Smooth muscle cell (in vitro differentiated cells): Measurements from ENCODE around the gene EBF4. TPM values are rescaled to one million over a fixed set of nuclear protein-coding genes. Genes with fewer than 3 reads are reported as not detected.

ENCODE experiments used
- DNase-seq: peaks from one replicate; lab custom pipeline; 2025; ENCODE audit not compliant: unreplicated experiment; lab: John Stamatoyannopoulos, UW
- H2AFZ ChIP-seq: fragments of 200-600 bp; sonication (generic); 2 replicates; pipeline ENCODE4 v1.6.0; 2016; ENCODE audit warnings: antibody characterized with exemption, low read depth, mild to moderate bottlenecking
- H3F3A ChIP-seq: fragments of 200-600 bp; sonication (generic); 2 replicates; pipeline ENCODE4 v1.6.0; 2017; ENCODE audit warnings: antibody characterized with exemption, low read depth
- H3K27ac ChIP-seq: fragments of 200-600 bp; sonication (generic); 2 replicates; pipeline ENCODE4 v1.5.1; 2016; ENCODE audit warnings: low read depth, mild to moderate bottlenecking
- H3K27me3 ChIP-seq: fragments of 200-600 bp; sonication (generic); 2 replicates; pipeline ENCODE4 v1.6.1; 2016; ENCODE audit warnings: low read depth, mild to moderate bottlenecking
- H3K36me3 ChIP-seq: fragments of 200-600 bp; sonication (generic); 2 replicates; pipeline ENCODE4 v1.5.1; 2016; ENCODE audit warnings: low read depth
- H3K4me1 ChIP-seq: fragments of 200-600 bp; sonication (generic); 2 replicates; pipeline ENCODE4 v1.5.1; 2016; ENCODE audit warnings: low read depth
- H3K4me2 ChIP-seq: fragments of 200-600 bp; sonication (generic); 2 replicates; pipeline ENCODE4 v1.6.0; 2016; ENCODE audit warnings: mild to moderate bottlenecking
- H3K4me3 ChIP-seq: fragments of 200-600 bp; sonication (generic); 2 replicates; pipeline ENCODE4 v1.5.1; 2016; ENCODE audit warnings: mild to moderate bottlenecking
- H3K79me2 ChIP-seq: fragments of 200-600 bp; sonication (generic); 2 replicates; pipeline ENCODE4 v1.6.0; 2016; ENCODE audit warnings: low read depth, mild to moderate bottlenecking
- H3K9ac ChIP-seq: fragments of 200-600 bp; sonication (generic); 2 replicates; pipeline ENCODE4 v1.6.0; 2016; ENCODE audit warnings: low read depth
- H3K9me3 ChIP-seq: fragments of 200-600 bp; sonication (generic); replicated peaks from 2 replicates; pipeline ENCODE4 v1.5.1; 2016; ENCODE audit warnings: low read depth
- H4K20me1 ChIP-seq: fragments of 200-600 bp; sonication (generic); 2 replicates; pipeline ENCODE4 v1.6.0; 2016; ENCODE audit warnings: low read depth
- CTCF ChIP-seq: fragments of 200-600 bp; sonication (generic); IDR thresholded peaks from 2 replicates; pipeline ENCODE4 v1.5.1; 2017; ENCODE audit warnings: borderline replicate concordance, mild to moderate bottlenecking, antibody characterized with exemption; ENCODE audit not compliant: insufficient read depth, poor library complexity, severe bottlenecking
- WGBS: methylation state at CpG from one replicate; pipeline ENCODE4 v1.1.7; 2016; ENCODE audit warnings: low lambda C conversion rate; 5-methylcytosine and 5-hydroxymethylcytosine counted together
- polyA plus RNA-seq: library from polyadenylated mRNA; unstranded; fragments of >200 nt; fragmentation: Nextera tagmentation; extraction: Ambion mirVana; gene quantifications from 2 replicates; pipeline ENCODE4 v1.2.1, GENCODE V29; 2016
- total RNA-seq: library from RNA; depleted of rRNA; stranded (reverse); fragments of >200 nt; gene quantifications from 2 replicates; pipeline ENCODE4 v1.2.3, GENCODE V29; 2014

Gene EBF4
- total and polyA plus RNA-seq, 2 experiments from 2014 or later: 8.2 to 19.0 TPM

- no peaks in the 10 kb centered on the region for H3K27me3 ChIP-seq
- no peak for DNase-seq
- H3F3A ChIP-seq: peaks cover 29% of the 10 kb centered on the region
- peaks cover 30% of the 10 kb centered on the region for H4K20me1 ChIP-seq
- H3K4me2 ChIP-seq: no peak overlapping the region
- no peak overlapping the region for H3K9ac ChIP-seq
- TF ChIP-seq CTCF: no peak
- H2AFZ ChIP-seq: no peak overlapping the region
- peaks cover 38% of the 10 kb centered on the region for H3K79me2 ChIP-seq
- H3K4me3 ChIP-seq: no peak overlapping the region
- H3K4me1 ChIP-seq: peaks cover 12% of the 10 kb centered on the region
- H3K9me3 ChIP-seq: no peaks in the 10 kb centered on the region
- 93% methylated on average over 5 of the region's 5 CpGs for WGBS
- H3K27ac ChIP-seq: no peak overlapping the region
- no peaks in the 10 kb centered on the region for H3K36me3 ChIP-seq
Observed at GRCh38 chr20:2657241-2657640, 35.3 kb upstream of the EBF4 start.

- H4K20me1 ChIP-seq: peaks cover 30% of the 10 kb centered on the region
- H3K9ac ChIP-seq: no peak overlapping the region
- H3K27me3 ChIP-seq: no peaks in the 10 kb centered on the region
- peaks cover 29% of the 10 kb centered on the region for H3F3A ChIP-seq
- peaks cover 12% of the 10 kb centered on the region for H3K4me1 ChIP-seq
- H3K79me2 ChIP-seq: peaks cover 38% of the 10 kb centered on the region
- no peak for TF ChIP-seq CTCF
- H3K4me2 ChIP-seq: no peak overlapping the region
- no peak for DNase-seq
- H3K9me3 ChIP-seq: no peaks in the 10 kb centered on the region
- no peaks in the 10 kb centered on the region for H3K36me3 ChIP-seq
- no peak overlapping the region for H2AFZ ChIP-seq
- WGBS: 95% methylated on average over 5 of the region's 5 CpGs
- H3K4me3 ChIP-seq: no peak overlapping the region
- no peak overlapping the region for H3K27ac ChIP-seq
Observed at GRCh38 chr20:2657674-2658073, 34.9 kb upstream of the EBF4 start.

- no peaks in the 10 kb centered on the region for H3K36me3 ChIP-seq
- H3K4me1 ChIP-seq: peaks cover 12% of the 10 kb centered on the region
- peaks cover 36% of the 10 kb centered on the region for H3K79me2 ChIP-seq
- no peaks in the 10 kb centered on the region for H3K9me3 ChIP-seq
- no peaks in the 10 kb centered on the region for H3K27me3 ChIP-seq
- no peak overlapping the region for H3K9ac ChIP-seq
- H4K20me1 ChIP-seq: peaks cover 23% of the 10 kb centered on the region
- no peak for DNase-seq
- 84% methylated on average over 13 of the region's 13 CpGs for WGBS
- no peak overlapping the region for H2AFZ ChIP-seq
- TF ChIP-seq CTCF: no peak
- no peak overlapping the region for H3K4me3 ChIP-seq
- H3F3A ChIP-seq: peaks cover 29% of the 10 kb centered on the region
- no peak overlapping the region for H3K4me2 ChIP-seq
- no peak overlapping the region for H3K27ac ChIP-seq
Observed at GRCh38 chr20:2658414-2659354, 33.9 kb upstream of the EBF4 start.

GRCh38 chr20:2659547-2659946 lies 33.0 kb upstream of the EBF4 start:
- Histone ChIP-seq H3K27ac (no peak overlapping the region), H3K27me3 (no peaks in the 10 kb centered on the region), H3K4me1 (peaks cover 8% of the 10 kb centered on the region), H3F3A (peaks cover 25% of the 10 kb centered on the region), H3K36me3 (no peaks in the 10 kb centered on the region), H3K4me2 (no peak overlapping the region), H3K9ac (no peak overlapping the region), H3K79me2 (peaks cover 29% of the 10 kb centered on the region), H2AFZ (no peak overlapping the region), H3K9me3 (no peaks in the 10 kb centered on the region), H4K20me1 (peaks cover 15% of the 10 kb centered on the region), H3K4me3 (no peak overlapping the region)
- TF ChIP-seq CTCF: no peak
- DNase-seq: no peak
- 94% methylated on average over 10 of the region's 10 CpGs for WGBS
